ENCODE results near the gene TSPOAP1. TPM values are rescaled to one million over a fixed set of nuclear protein-coding genes. Genes with fewer than 3 reads are reported as not detected.
A peak's percentile ranks its signal among the peaks of the same experiment; 100 is the strongest.

Gene TSPOAP1
- total and polyA plus RNA-seq, 10 of the 15 experiments (the other 5 are each of a cell fraction or from before 2014, with no cell fraction given), result 0.58 to 16.4 (median 4.2) TPM; not detected in 1

DNA sequence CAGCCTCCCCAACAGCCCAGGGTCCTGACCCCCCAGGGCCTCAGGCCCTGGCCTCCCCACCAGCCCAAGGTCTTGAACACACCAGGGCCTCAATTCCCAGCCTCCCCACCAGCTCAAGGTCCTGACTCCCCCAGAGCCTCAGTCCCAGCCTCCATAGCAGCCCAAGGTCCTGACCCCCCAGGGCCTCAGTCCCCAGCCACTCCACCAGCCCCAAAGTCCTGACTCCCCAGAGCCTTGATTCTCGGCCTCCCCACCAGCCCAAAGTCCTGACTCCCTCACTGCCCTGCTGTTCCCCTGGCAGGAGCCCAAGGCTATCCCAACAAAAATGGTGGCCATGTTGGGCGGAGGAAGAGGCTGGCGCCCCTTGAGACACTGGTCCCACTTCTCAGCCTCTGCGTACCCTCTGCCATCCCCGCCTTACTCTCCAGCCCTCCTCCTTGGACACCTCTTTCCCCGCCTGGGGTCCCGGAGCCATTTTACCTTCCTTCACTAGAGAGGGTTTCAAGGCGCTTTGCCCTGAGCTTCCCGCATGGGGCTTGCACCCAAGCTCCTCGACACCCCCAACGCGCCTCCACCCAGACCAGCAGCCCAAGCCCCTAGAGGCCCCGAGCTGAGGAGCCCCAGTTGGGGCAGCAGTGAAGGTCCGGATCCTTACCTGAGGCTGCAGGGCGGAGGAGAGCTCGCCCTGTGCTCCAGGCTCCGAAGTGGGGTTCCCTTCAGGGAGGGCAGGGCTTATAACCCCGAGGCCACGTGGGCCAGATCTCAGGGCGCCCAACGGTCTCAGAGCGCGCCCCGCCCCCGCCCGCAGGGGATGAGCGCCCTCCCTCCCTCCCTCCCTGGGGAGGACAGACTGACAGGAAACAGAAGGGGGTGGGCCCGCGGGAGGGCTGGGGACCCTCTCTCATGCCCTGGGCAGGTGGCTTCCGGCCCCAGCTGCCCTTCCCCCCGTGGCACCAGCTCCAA lies 3.5 kb upstream of the TSPOAP1 start (continued):
- TF ChIP-seq EZH2 (IDR thresholded peaks at IDR 0.05; ENCODE audit: borderline replicate concordance, control insufficient read depth, low read depth, low read length) (no peak), ASH2L (IDR thresholded peaks at IDR 0.05; ENCODE audit: borderline replicate concordance, low read depth) (no peak), CHD2 (IDR thresholded peaks at IDR 0.05; ENCODE audit: borderline replicate concordance, low read depth, low read length) (peak; percentile 86), RCOR1 (conservative IDR thresholded peaks at IDR 0.05; ENCODE audit: low read depth, low read length) (peak; percentile 85; the same call in 1 of the 2 replicates), SMAD1 (IDR thresholded peaks at IDR 0.05; ENCODE audit: low read depth, partially characterized antibody) (peak; percentile 99), ZNF274 (IDR thresholded peaks at IDR 0.05; ENCODE audit: insufficient read depth, insufficient read length) (no peak), NRF1 (conservative IDR thresholded peaks at IDR 0.05; ENCODE audit: low read depth, low read length) (no peak), BMI1 (IDR thresholded peaks at IDR 0.05; ENCODE audit: borderline replicate concordance) (peak; percentile 72), TCF7 (IDR thresholded peaks at IDR 0.05; ENCODE audit: borderline replicate concordance) (peak; percentile 50; the same call in 1 of the 2 replicates), ETV6 (conservative IDR thresholded peaks at IDR 0.05 in 1 of 2, IDR thresholded peaks at IDR 0.05 in 1 of 2; ENCODE audit: borderline replicate concordance in 1 of 2, low read depth in 1 of 2) (peak in 1 of 2 experiments; percentile 36; a peak in 2 of 4 replicates), RAD21 (IDR thresholded peaks at IDR 0.05; ENCODE audit: insufficient read depth, low read depth, low read length) (0 out of 2 replicates have a peak, but pooled peaks have one; percentile 15), EED (IDR thresholded peaks at IDR 0.05; ENCODE audit: low read depth) (peak; percentile 41; the same call in 1 of the 2 replicates), CEBPB (IDR thresholded peaks at IDR 0.05; ENCODE audit: borderline replicate concordance in 1 of 2, low read depth in 2 of 2, low read length in 2 of 2) (no peak)
- TF ChIP-seq, protein P1, sequence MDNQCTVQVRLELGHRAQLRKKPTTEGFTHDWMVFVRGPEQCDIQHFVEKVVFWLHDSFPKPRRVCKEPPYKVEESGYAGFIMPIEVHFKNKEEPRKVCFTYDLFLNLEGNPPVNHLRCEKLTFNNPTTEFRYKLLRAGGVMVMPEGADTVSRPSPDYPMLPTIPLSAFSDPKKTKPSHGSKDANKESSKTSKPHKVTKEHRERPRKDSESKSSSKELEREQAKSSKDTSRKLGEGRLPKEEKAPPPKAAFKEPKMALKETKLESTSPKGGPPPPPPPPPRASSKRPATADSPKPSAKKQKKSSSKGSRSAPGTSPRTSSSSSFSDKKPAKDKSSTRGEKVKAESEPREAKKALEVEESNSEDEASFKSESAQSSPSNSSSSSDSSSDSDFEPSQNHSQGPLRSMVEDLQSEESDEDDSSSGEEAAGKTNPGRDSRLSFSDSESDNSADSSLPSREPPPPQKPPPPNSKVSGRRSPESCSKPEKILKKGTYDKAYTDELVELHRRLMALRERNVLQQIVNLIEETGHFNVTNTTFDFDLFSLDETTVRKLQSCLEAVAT (IDR thresholded peaks at IDR 0.05), result peak; percentile 100
- TF ChIP-seq, protein P2, sequence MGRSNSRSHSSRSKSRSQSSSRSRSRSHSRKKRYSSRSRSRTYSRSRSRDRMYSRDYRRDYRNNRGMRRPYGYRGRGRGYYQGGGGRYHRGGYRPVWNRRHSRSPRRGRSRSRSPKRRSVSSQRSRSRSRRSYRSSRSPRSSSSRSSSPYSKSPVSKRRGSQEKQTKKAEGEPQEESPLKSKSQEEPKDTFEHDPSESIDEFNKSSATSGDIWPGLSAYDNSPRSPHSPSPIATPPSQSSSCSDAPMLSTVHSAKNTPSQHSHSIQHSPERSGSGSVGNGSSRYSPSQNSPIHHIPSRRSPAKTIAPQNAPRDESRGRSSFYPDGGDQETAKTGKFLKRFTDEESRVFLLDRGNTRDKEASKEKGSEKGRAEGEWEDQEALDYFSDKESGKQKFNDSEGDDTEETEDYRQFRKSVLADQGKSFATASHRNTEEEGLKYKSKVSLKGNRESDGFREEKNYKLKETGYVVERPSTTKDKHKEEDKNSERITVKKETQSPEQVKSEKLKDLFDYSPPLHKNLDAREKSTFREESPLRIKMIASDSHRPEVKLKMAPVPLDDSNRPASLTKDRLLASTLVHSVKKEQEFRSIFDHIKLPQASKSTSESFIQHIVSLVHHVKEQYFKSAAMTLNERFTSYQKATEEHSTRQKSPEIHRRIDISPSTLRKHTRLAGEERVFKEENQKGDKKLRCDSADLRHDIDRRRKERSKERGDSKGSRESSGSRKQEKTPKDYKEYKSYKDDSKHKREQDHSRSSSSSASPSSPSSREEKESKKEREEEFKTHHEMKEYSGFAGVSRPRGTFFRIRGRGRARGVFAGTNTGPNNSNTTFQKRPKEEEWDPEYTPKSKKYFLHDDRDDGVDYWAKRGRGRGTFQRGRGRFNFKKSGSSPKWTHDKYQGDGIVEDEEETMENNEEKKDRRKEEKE (IDR thresholded peaks at IDR 0.05), result peak; percentile 67; the same call in 1 of the 2 replicates
- TF ChIP-seq, protein P3, sequence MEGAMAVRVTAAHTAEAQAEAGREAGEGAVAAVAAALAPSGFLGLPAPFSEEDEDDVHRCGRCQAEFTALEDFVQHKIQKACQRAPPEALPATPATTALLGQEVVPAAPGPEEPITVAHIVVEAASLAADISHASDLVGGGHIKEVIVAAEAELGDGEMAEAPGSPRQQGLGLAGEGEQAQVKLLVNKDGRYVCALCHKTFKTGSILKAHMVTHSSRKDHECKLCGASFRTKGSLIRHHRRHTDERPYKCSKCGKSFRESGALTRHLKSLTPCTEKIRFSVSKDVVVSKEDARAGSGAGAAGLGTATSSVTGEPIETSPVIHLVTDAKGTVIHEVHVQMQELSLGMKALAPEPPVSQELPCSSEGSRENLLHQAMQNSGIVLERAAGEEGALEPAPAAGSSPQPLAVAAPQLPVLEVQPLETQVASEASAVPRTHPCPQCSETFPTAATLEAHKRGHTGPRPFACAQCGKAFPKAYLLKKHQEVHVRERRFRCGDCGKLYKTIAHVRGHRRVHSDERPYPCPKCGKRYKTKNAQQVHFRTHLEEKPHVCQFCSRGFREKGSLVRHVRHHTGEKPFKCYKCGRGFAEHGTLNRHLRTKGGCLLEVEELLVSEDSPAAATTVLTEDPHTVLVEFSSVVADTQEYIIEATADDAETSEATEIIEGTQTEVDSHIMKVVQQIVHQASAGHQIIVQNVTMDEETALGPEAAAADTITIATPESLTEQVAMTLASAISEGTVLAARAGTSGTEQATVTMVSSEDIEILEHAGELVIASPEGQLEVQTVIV (IDR thresholded peaks at IDR 0.05; ENCODE audit: borderline replicate concordance, partially characterized antibody), result no peak
- TF ChIP-seq, protein P4, sequence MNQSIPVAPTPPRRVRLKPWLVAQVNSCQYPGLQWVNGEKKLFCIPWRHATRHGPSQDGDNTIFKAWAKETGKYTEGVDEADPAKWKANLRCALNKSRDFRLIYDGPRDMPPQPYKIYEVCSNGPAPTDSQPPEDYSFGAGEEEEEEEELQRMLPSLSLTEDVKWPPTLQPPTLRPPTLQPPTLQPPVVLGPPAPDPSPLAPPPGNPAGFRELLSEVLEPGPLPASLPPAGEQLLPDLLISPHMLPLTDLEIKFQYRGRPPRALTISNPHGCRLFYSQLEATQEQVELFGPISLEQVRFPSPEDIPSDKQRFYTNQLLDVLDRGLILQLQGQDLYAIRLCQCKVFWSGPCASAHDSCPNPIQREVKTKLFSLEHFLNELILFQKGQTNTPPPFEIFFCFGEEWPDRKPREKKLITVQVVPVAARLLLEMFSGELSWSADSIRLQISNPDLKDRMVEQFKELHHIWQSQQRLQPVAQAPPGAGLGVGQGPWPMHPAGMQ (IDR thresholded peaks at IDR 0.05; ENCODE audit: borderline replicate concordance), result no peak

Measured in GM12878 (cell line).